GM23338 (cell line): ENCODE results near the gene SIRPA. TPM values are rescaled to one million over a fixed set of nuclear protein-coding genes. Genes with fewer than 3 reads are reported as not detected.

Source experiments
- ATAC-seq: fragments of 200-7000 bp; cut with Tn5 transposase; 3 replicates; pipeline ENCODE4 v1.9.1; 2020
- DNase-seq: peaks from one replicate; pipeline ENCODE4 v3.0.0-alpha.2; 2015; ENCODE audit warnings: low spot score
- H2AFZ ChIP-seq: fragments of 200-600 bp; sonication (generic); 2 replicates; pipeline ENCODE4 v1.8.0; 2016; ENCODE audit warnings: antibody characterized with exemption, mild to moderate bottlenecking, moderate library complexity
- H3F3A ChIP-seq: fragments of 200-600 bp; sonication (generic); replicated peaks from 2 replicates; pipeline ENCODE4 v1.8.0; 2017; ENCODE audit warnings: antibody characterized with exemption, mixed run types, low read depth
- H3K27ac ChIP-seq: fragments of 200-600 bp; sonication (generic); 2 replicates; pipeline ENCODE4 v1.6.1; 2016; ENCODE audit warnings: low read depth
- H3K27me3 ChIP-seq: fragments of 200-600 bp; sonication (generic); 2 replicates; pipeline ENCODE4 v1.8.0; 2016; ENCODE audit warnings: mild to moderate bottlenecking, mixed run types, moderate library complexity; ENCODE audit not compliant: insufficient read depth
- H3K36me3 ChIP-seq: fragments of 200-600 bp; sonication (generic); 2 replicates; pipeline ENCODE4 v1.8.0; 2016; ENCODE audit warnings: mild to moderate bottlenecking; ENCODE audit not compliant: insufficient read depth
- H3K4me1 ChIP-seq: fragments of 200-600 bp; sonication (generic); 2 replicates; pipeline ENCODE4 v1.8.0; 2016; ENCODE audit warnings: mild to moderate bottlenecking, moderate library complexity; ENCODE audit not compliant: insufficient read depth
- H3K4me2 ChIP-seq: fragments of 200-600 bp; sonication (generic); 2 replicates; pipeline ENCODE4 v1.7.1; 2017; ENCODE audit warnings: mixed run types
- H3K4me3 ChIP-seq: fragments of 200-600 bp; sonication (generic); 2 replicates; pipeline ENCODE4 v1.6.1; 2016; ENCODE audit warnings: mixed run types
- H3K79me2 ChIP-seq: fragments of 200-600 bp; sonication (generic); replicated peaks from 2 replicates; pipeline ENCODE4 v1.8.0; 2017; ENCODE audit warnings: mild to moderate bottlenecking; ENCODE audit not compliant: insufficient read depth
- H3K9me2 ChIP-seq: fragments of 200-600 bp; sonication (generic); 2 replicates; pipeline ENCODE4 v1.8.0; 2017; ENCODE audit not compliant: insufficient read depth
- H4K20me1 ChIP-seq: fragments of 200-600 bp; sonication (generic); replicated peaks from 2 replicates; pipeline ENCODE4 v1.8.0; 2017; ENCODE audit warnings: mild to moderate bottlenecking; ENCODE audit not compliant: insufficient read depth
- H3K27ac Mint-ChIP-seq: 2 replicates; pipeline ENCODE4 v1.8.0; 2020; ENCODE audit warnings: inconsistent platforms, mild to moderate bottlenecking, moderate library complexity, mixed read lengths
- H3K27me3 Mint-ChIP-seq: 3 replicates; pipeline ENCODE4 v1.8.0; 2022; ENCODE audit warnings: low read depth, mild to moderate bottlenecking, moderate library complexity, mixed read lengths, inconsistent platforms; ENCODE audit not compliant: insufficient read depth, poor library complexity
- H3K36me3 Mint-ChIP-seq: 3 replicates; pipeline ENCODE4 v1.8.0; 2021; ENCODE audit warnings: low read depth, mild to moderate bottlenecking, inconsistent platforms, moderate library complexity, mixed read lengths
- H3K4me1 Mint-ChIP-seq: 3 replicates; pipeline ENCODE4 v1.8.0; 2020; ENCODE audit warnings: mild to moderate bottlenecking, inconsistent platforms, mixed read lengths
- H3K4me3 Mint-ChIP-seq: 3 replicates; pipeline ENCODE4 v1.8.0; 2021; ENCODE audit warnings: moderate library complexity, mild to moderate bottlenecking, inconsistent platforms, mixed read lengths
- H3K9me3 Mint-ChIP-seq: 3 replicates; pipeline ENCODE4 v1.8.0; 2020; ENCODE audit warnings: moderate library complexity, mild to moderate bottlenecking, inconsistent platforms, mixed read lengths
- CREB1 ChIP-seq: fragments of 250-450 bp; sonication (Bioruptor Pico); IDR thresholded peaks from 2 replicates; pipeline ENCODE4 v1.5.0; 2020; ENCODE audit warnings: low read depth, mild to moderate bottlenecking, moderate library complexity
- EZH2 ChIP-seq: fragments of 200-600 bp; sonication (generic); IDR thresholded peaks from one replicate; pipeline ENCODE4 v1.8.0; 2017; ENCODE audit warnings: antibody characterized with exemption, mild to moderate bottlenecking, low read depth; ENCODE audit not compliant: unreplicated experiment
- EZH2phosphoT487 ChIP-seq: fragments of 200-600 bp; sonication (generic); IDR thresholded peaks from one replicate; pipeline ENCODE4 v1.8.1; 2018; ENCODE audit warnings: antibody characterized with exemption; ENCODE audit not compliant: unreplicated experiment
- JUNB ChIP-seq: IDR thresholded peaks from one replicate; pipeline ENCODE4 v1.6.1; 2016; ENCODE audit warnings: antibody characterized with exemption; ENCODE audit not compliant: unreplicated experiment
- NANOG ChIP-seq: IDR thresholded peaks from 2 replicates; pipeline ENCODE4 v1.6.1; 2016; ENCODE audit warnings: antibody characterized with exemption, borderline replicate concordance
- POLR2AphosphoS5 ChIP-seq: IDR thresholded peaks from 2 replicates; pipeline ENCODE4 v1.6.1; 2016; ENCODE audit warnings: antibody characterized with exemption, low read depth
- STAT1 ChIP-seq: IDR thresholded peaks from one replicate; pipeline ENCODE4 v1.6.1; 2016; ENCODE audit warnings: antibody characterized with exemption; ENCODE audit not compliant: unreplicated experiment
- ZNF114 ChIP-seq: fragments of 250-450 bp; sonication (Bioruptor Pico); IDR thresholded peaks from 2 replicates; pipeline ENCODE4 v1.5.0; 2020; ENCODE audit warnings: mild to moderate bottlenecking, moderate library complexity
- ZNF331 ChIP-seq: fragments of 250-450 bp; sonication (Bioruptor Pico); IDR thresholded peaks from 2 replicates; pipeline ENCODE4 v1.5.0; 2020; ENCODE audit warnings: low read depth, mild to moderate bottlenecking, moderate library complexity
- polyA plus RNA-seq: library from polyadenylated mRNA; unstranded; fragments of >200 nt; fragmentation: Nextera tagmentation; extraction: Ambion mirVana; gene quantifications from 2 replicates; pipeline ENCODE4 v1.2.1, GENCODE V29; 2016
- total RNA-seq: library from RNA; depleted of rRNA; stranded (reverse); fragments of >200 nt; shearing (Covaris generic); gene quantifications from 2 replicates; pipeline ENCODE4 v1.2.3, GENCODE V29; 2014
- TF ChIP-seq, protein P1 (sequence below), 2 experiments: fragments of 200-600 bp in 1 of 2; sonication (generic) in 1 of 2; conservative IDR thresholded peaks; 2 replicates each; pipeline versions ENCODE4 v1.5.1 to v1.6.1; 2016 to 2017; ENCODE audit warnings: antibody characterized with exemption in 2 of 2, low read depth in 2 of 2, mild to moderate bottlenecking in 2 of 2, moderate library complexity in 1 of 2
- TF ChIP-seq, protein P2 (sequence below): fragments of 250-450 bp; sonication (Bioruptor Pico); IDR thresholded peaks from 2 replicates; pipeline ENCODE4 v1.5.0; 2020; ENCODE audit warnings: mild to moderate bottlenecking, moderate library complexity
- TF ChIP-seq, protein P3 (sequence below): IDR thresholded peaks from one replicate; pipeline ENCODE4 v1.6.1; 2018; ENCODE audit warnings: antibody characterized with exemption; ENCODE audit not compliant: unreplicated experiment
- TF ChIP-seq, protein P4 (sequence below): IDR thresholded peaks from 2 replicates; pipeline ENCODE4 v1.6.1; 2016; ENCODE audit warnings: antibody characterized with exemption

The SIRPA gene
- total and polyA plus RNA-seq, 2 experiments from 2014 or later = 1.2 to 2.9 TPM

DNA sequence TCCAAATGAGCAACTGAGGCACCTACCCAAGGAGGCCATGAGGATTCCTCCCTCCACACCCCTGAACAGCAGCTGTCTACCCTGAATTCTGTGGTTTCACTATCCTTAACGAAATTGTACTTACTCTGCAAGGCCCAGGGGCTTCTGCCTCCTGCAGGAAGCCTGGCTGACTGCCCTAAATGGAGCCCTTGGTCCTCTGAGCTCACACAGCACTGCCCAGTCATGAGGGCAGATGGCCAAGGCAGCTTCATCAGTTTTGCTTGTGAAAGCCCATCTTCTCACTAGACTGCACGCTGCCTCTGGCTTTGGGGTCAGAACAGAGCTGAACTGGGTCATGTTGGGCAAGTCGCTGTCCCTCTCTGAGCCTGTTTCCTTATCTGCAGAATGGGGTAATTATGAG is 26.4 kb upstream of the SIRPA start:
- Histone ChIP-seq H3F3A (no peaks in the 10 kb centered on the region), H3K27me3 (no peaks in the 10 kb centered on the region), H3K4me2 (no peak overlapping the region), H3K4me1 (peaks cover 8% of the 10 kb centered on the region), H4K20me1 (no peaks in the 10 kb centered on the region), H3K4me3 (no peak overlapping the region), H3K36me3 (no peaks in the 10 kb centered on the region), H2AFZ (no peak overlapping the region), H3K79me2 (no peaks in the 10 kb centered on the region), H3K9me2 (no peaks in the 10 kb centered on the region), H3K27ac (no peak overlapping the region)
- Mint-ChIP-seq H3K27ac (no peak overlapping the region), H3K9me3 (no peaks in the 10 kb centered on the region), H3K4me1 (peaks cover 14% of the 10 kb centered on the region), H3K4me3 (no peak overlapping the region), H3K27me3 (peaks cover 8% of the 10 kb centered on the region), H3K36me3 (no peaks in the 10 kb centered on the region)
- DNase-seq = no peak
- no peak for ATAC-seq
- TF ChIP-seq CREB1 (CRISPR knock-in tag) (no peak), NANOG (no peak), JUNB (no peak), ZNF114 (no peak), ZNF331 (CRISPR knock-in tag) (no peak), EZH2 (no peak), EZH2phosphoT487 (no peak), POLR2AphosphoS5 (no peak), STAT1 (no peak)
- TF ChIP-seq, protein P1, sequence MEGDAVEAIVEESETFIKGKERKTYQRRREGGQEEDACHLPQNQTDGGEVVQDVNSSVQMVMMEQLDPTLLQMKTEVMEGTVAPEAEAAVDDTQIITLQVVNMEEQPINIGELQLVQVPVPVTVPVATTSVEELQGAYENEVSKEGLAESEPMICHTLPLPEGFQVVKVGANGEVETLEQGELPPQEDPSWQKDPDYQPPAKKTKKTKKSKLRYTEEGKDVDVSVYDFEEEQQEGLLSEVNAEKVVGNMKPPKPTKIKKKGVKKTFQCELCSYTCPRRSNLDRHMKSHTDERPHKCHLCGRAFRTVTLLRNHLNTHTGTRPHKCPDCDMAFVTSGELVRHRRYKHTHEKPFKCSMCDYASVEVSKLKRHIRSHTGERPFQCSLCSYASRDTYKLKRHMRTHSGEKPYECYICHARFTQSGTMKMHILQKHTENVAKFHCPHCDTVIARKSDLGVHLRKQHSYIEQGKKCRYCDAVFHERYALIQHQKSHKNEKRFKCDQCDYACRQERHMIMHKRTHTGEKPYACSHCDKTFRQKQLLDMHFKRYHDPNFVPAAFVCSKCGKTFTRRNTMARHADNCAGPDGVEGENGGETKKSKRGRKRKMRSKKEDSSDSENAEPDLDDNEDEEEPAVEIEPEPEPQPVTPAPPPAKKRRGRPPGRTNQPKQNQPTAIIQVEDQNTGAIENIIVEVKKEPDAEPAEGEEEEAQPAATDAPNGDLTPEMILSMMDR (conservative IDR thresholded peaks at IDR 0.05; ENCODE audit: low read depth in 2 of 2) = no peak
- TF ChIP-seq, protein P2, sequence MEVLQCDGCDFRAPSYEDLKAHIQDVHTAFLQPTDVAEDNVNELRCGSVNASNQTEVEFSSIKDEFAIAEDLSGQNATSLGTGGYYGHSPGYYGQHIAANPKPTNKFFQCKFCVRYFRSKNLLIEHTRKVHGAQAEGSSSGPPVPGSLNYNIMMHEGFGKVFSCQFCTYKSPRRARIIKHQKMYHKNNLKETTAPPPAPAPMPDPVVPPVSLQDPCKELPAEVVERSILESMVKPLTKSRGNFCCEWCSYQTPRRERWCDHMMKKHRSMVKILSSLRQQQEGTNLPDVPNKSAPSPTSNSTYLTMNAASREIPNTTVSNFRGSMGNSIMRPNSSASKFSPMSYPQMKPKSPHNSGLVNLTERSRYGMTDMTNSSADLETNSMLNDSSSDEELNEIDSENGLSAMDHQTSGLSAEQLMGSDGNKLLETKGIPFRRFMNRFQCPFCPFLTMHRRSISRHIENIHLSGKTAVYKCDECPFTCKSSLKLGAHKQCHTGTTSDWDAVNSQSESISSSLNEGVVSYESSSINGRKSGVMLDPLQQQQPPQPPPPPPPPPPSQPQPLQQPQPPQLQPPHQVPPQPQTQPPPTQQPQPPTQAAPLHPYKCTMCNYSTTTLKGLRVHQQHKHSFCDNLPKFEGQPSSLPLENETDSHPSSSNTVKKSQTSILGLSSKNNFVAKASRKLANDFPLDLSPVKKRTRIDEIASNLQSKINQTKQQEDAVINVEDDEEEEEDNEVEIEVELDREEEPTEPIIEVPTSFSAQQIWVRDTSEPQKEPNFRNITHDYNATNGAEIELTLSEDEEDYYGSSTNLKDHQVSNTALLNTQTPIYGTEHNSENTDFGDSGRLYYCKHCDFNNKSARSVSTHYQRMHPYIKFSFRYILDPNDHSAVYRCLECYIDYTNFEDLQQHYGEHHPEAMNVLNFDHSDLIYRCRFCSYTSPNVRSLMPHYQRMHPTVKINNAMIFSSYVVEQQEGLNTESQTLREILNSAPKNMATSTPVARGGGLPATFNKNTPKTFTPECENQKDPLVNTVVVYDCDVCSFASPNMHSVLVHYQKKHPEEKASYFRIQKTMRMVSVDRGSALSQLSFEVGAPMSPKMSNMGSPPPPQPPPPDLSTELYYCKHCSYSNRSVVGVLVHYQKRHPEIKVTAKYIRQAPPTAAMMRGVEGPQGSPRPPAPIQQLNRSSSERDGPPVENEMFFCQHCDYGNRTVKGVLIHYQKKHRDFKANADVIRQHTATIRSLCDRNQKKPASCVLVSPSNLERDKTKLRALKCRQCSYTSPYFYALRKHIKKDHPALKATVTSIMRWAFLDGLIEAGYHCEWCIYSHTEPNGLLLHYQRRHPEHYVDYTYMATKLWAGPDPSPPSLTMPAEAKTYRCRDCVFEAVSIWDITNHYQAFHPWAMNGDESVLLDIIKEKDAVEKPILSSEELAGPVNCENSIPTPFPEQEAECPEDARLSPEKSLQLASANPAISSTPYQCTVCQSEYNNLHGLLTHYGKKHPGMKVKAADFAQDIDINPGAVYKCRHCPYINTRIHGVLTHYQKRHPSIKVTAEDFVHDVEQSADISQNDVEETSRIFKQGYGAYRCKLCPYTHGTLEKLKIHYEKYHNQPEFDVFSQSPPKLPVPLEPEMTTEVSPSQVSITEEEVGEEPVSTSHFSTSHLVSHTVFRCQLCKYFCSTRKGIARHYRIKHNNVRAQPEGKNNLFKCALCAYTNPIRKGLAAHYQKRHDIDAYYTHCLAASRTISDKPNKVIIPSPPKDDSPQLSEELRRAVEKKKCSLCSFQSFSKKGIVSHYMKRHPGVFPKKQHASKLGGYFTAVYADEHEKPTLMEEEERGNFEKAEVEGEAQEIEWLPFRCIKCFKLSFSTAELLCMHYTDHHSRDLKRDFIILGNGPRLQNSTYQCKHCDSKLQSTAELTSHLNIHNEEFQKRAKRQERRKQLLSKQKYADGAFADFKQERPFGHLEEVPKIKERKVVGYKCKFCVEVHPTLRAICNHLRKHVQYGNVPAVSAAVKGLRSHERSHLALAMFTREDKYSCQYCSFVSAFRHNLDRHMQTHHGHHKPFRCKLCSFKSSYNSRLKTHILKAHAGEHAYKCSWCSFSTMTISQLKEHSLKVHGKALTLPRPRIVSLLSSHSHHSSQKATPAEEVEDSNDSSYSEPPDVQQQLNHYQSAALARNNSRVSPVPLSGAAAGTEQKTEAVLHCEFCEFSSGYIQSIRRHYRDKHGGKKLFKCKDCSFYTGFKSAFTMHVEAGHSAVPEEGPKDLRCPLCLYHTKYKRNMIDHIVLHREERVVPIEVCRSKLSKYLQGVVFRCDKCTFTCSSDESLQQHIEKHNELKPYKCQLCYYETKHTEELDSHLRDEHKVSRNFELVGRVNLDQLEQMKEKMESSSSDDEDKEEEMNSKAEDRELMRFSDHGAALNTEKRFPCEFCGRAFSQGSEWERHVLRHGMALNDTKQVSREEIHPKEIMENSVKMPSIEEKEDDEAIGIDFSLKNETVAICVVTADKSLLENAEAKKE = no peak
- TF ChIP-seq, protein P3, sequence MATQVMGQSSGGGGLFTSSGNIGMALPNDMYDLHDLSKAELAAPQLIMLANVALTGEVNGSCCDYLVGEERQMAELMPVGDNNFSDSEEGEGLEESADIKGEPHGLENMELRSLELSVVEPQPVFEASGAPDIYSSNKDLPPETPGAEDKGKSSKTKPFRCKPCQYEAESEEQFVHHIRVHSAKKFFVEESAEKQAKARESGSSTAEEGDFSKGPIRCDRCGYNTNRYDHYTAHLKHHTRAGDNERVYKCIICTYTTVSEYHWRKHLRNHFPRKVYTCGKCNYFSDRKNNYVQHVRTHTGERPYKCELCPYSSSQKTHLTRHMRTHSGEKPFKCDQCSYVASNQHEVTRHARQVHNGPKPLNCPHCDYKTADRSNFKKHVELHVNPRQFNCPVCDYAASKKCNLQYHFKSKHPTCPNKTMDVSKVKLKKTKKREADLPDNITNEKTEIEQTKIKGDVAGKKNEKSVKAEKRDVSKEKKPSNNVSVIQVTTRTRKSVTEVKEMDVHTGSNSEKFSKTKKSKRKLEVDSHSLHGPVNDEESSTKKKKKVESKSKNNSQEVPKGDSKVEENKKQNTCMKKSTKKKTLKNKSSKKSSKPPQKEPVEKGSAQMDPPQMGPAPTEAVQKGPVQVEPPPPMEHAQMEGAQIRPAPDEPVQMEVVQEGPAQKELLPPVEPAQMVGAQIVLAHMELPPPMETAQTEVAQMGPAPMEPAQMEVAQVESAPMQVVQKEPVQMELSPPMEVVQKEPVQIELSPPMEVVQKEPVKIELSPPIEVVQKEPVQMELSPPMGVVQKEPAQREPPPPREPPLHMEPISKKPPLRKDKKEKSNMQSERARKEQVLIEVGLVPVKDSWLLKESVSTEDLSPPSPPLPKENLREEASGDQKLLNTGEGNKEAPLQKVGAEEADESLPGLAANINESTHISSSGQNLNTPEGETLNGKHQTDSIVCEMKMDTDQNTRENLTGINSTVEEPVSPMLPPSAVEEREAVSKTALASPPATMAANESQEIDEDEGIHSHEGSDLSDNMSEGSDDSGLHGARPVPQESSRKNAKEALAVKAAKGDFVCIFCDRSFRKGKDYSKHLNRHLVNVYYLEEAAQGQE = no peak
- TF ChIP-seq, protein P4, sequence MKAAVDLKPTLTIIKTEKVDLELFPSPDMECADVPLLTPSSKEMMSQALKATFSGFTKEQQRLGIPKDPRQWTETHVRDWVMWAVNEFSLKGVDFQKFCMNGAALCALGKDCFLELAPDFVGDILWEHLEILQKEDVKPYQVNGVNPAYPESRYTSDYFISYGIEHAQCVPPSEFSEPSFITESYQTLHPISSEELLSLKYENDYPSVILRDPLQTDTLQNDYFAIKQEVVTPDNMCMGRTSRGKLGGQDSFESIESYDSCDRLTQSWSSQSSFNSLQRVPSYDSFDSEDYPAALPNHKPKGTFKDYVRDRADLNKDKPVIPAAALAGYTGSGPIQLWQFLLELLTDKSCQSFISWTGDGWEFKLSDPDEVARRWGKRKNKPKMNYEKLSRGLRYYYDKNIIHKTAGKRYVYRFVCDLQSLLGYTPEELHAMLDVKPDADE = no peak
